ENCODE data around the gene POU2F1.

GRCh38 chr1:167232801-167233200, 12.1 kb downstream of the POU2F1 start:
- TF ChIP-seq CTCF (IDR thresholded peaks at IDR 0.05; ENCODE audit: low read length), result no peak
- TF ChIP-seq EZH2phosphoT487 (IDR thresholded peaks at IDR 0.05; ENCODE audit: low read length), result no peak
